HG02571 (cell line): ENCODE results near the gene RAPGEF6.
"Not testable (repeated sequence)": the region's sequence is repeated elsewhere in the genome, so short reads cannot be mapped to it uniquely, and the experiment has no call there.

Experiments
- ATAC-seq: cut with Tn5 transposase; IDR thresholded peaks from one replicate; pipeline ENCODE4 v1.9.1; 2021; ENCODE audit warnings: mild to moderate bottlenecking, moderate library complexity; ENCODE audit not compliant: unreplicated experiment

The RAPGEF6 gene

GRCh38 chr5:131459216-131459615 lies 175.8 kb downstream of the RAPGEF6 start:
- ATAC-seq, result no peak

GRCh38 chr5:131457193-131457592 lies 177.8 kb downstream of the RAPGEF6 start:
- no peak for ATAC-seq

- no peak for ATAC-seq
Observed at GRCh38 chr5:131450941-131451340, 184.1 kb downstream of the RAPGEF6 start.

GRCh38 chr5:131441184-131441583 lies 193.8 kb downstream of the RAPGEF6 start:
- no peak for ATAC-seq

- ATAC-seq, result no peak
Observed at GRCh38 chr5:131436081-131436480, 198.9 kb downstream of the RAPGEF6 start.

GRCh38 chr5:131433109-131433508 lies 201.9 kb downstream of the RAPGEF6 start:
- ATAC-seq, result no peak

- ATAC-seq, result no peak
Observed at GRCh38 chr5:131431794-131432193, 203.2 kb downstream of the RAPGEF6 start.

GRCh38 chr5:131430794-131431193 lies 204.2 kb downstream of the RAPGEF6 start:
- no peak for ATAC-seq

GRCh38 chr5:131426011-131426410 lies 209.0 kb downstream of the RAPGEF6 start:
- ATAC-seq, result no peak

GRCh38 chr5:131423056-131423455 lies 212.0 kb downstream of the RAPGEF6 start:
- ATAC-seq, result no peak

- no peak for ATAC-seq
Observed at GRCh38 chr5:131419877-131420276, 215.2 kb downstream of the RAPGEF6 start.

- ATAC-seq, result no peak
Observed at GRCh38 chr5:131418846-131419245, 216.2 kb downstream of the RAPGEF6 start.

- peak; percentile 44 for ATAC-seq
Observed at GRCh38 chr5:131417240-131417869, 217.7 kb downstream of the RAPGEF6 start.

GRCh38 chr5:131416729-131417128 lies 218.3 kb downstream of the RAPGEF6 start:
- ATAC-seq, result peak; percentile 83

GRCh38 chr5:131413605-131414559 lies 221.1 kb downstream of the RAPGEF6 start:
- ATAC-seq, result peak; percentile 44

GRCh38 chr5:131406975-131407638 lies 227.9 kb downstream of the RAPGEF6 start:
- no peak for ATAC-seq

- ATAC-seq, result no peak
Observed at GRCh38 chr5:131406076-131406475, 229.0 kb downstream of the RAPGEF6 start.

- no peak for ATAC-seq
Observed at GRCh38 chr5:131405674-131406073, 229.4 kb downstream of the RAPGEF6 start.

- ATAC-seq, result no peak
Observed at GRCh38 chr5:131400585-131400984, 234.4 kb downstream of the RAPGEF6 start.

- ATAC-seq, result not testable (repeated sequence)
Observed at GRCh38 chr5:131399007-131399406, 236.0 kb downstream of the RAPGEF6 start.

- no peak for ATAC-seq
Observed at GRCh38 chr5:131396630-131397273, 238.3 kb downstream of the RAPGEF6 start.
